DMS 273 (cell line): ENCODE data around the gene PPDPF.
A peak's percentile ranks its signal among the peaks of the same experiment; 100 is the strongest.

ENCODE experiments used
- DNase-seq: peaks from one replicate; lab custom pipeline; 2025; ENCODE audit not compliant: unreplicated experiment; lab: John Stamatoyannopoulos, UW

Gene PPDPF

DNA sequence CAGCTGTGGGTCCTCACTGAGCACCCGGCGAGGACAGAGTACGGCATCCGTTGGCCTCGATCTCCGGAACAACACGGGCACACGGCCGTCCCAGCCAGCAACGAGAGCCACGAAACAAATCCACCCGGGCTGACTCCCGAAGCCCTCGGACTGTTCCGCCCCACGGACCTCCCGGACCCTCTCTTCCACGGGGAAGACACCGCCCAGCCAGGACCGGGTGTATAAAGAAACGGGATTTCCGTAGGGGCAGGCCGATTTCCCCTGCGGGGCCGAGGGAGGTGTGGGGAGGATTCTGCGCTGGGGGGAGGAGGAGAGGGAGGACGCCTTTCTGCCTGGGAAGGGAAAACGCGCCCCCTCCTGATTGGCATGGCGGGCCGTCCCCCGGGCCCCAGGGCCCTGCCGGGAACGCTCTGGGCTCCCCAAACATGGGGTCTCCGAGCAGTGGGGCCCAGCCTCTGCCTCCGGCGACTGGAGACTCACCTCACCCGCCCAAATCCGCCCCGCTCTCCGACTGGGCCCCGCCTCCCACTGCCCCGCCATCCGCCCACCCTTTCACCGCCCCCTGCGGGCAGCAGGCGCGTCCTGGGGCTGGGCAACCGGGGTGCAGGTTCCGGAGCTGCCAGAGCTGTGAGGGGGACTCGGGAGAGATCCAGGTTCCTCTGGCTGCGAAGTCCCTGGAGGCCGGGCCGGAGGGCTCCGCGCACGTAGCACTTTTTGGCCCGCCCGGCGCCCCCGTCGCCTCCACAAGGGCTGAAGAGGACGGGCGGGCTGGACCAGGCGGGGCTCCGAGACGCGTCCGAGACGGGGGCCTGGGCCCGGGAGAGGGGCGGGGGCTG lies 679 bp upstream of the PPDPF start:
- DNase-seq: peak; percentile 82

DNA sequence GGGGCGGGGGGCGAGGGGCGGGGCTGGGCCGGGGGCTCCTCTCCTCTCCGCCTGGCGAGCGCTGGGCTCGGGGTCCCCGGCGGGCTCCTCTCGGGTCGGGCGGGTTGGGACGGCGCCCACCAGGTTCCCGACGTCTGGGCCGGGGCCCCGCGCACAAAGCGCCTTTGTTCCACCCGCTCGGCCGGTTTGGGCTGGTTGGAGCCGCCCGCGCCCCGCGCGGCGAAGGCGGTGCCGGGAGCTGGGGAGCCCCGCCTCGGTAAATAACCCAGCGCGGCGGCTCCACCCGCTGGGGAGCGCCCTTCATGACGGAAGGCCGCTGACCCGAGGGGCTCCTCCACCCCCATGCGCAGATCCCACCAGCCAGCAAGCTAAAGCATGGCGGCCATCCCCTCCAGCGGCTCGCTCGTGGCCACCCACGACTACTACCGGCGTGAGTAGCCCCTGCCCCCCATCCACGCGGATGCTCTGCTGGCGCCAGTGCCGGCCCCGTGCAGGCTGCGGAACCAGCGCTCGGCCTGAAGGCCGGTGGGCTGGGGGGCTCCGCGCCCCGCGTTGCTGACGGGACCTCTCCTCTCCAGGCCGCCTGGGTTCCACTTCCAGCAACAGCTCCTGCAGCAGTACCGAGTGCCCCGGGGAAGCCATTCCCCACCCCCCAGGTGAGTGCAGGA lies 503 bp downstream of the PPDPF start:
- DNase-seq: peak; percentile 86

DNA sequence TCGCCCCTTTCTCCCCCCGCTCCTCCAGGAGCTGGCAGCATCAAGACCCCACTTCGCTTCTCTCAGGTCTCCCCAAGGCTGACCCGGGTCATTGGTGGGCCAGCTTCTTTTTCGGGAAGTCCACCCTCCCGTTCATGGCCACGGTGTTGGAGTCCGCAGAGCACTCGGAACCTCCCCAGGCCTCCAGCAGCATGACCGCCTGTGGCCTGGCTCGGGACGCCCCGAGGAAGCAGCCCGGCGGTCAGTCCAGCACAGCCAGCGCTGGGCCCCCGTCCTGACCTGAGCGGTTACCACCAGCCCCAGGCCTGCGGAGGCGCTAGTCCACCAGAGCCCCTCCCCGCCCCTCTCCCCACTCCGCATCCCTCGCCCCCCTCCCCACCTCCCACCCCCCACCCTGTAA lies 1.0 kb downstream of the PPDPF start:
- no peak for DNase-seq

DNA sequence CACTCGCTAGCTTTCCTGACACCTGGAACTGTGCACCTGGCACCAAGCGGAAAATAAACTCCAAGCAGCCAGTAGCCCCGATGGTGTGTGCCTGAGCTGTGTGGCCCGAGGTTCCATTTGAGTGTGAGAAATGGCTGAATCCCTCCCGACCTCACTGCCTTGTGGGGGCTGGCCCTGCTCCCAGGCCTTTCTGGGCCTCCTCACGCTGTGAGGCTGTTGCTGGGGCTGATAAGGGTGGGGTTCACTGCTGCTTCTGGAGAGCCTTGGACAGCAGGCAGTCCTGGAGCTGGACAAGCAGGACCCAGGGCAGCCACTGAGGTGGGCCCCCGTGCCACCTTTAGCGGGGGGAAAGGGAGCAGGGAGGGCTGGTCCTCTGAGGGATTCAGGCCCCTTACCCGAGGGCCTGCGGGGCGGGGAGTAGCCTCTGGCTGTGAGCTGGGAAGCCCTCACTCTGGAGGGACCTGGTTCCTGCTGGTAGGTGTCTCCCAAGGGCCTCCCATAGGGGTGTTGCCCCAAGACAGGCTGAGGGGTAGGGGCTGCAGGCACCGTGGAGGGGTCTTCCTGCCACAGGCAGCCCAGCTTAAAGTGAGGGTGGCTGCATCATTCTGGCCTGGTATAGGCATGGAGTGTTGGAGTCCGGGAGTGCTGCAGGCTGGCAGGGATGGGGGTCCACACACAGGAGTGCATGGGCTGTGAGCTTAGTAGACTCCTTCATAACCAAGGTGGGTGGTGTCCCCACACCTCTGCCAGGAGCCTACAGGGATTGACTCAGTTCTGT lies 1.7 kb downstream of the PPDPF start:
- no peak for DNase-seq

DNA sequence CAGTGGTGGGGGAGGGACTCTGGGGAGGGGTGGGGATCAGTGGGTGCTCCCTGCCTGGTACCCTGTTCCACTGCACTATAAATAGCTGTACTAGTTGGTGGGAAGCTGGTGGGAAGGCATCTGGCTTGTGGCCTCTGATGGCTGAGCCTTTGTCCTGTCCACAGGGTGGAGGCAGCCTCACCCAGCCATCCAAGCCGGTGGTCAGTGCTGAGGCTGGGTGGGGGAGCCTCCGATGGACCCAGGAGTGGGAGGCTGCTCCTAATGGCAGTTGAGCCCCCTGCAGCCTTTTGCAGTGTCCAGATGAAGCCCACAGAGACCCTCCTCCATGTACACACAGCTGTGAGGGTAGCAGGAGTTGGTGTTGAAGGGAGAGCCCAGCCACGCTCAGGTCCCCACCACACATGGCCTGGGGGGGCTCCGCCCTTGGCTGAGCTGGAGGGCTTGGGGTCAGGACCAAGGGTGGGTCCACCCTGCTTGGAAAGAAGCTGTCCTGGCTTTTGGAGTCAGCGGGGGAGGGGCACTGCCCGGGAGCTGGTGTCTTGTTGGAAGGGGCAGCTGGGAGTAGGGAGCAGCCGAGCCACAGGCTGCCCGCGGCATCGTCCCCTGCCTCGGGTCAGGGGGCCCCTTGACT lies 2.5 kb downstream of the PPDPF start:
- no peak for DNase-seq

DNA sequence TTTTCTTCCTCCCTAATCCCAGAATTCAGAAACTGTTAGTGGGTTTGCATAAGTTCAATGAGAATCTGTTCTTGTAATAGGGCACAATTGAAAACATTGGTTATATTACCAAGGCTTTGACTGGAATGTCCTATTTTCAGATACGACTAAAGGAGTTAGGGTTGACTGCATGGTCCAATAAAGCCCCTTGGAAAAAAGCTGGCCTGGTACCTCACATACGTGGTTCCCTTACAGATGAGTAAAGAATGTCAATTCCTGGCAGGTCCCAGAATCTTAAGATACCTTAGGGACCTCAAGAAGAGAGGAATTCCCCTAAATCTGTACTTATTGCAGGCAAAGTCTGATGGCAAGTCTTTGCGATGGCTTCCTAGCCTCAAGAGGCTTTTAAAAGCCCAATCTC lies 4.6 kb downstream of the PPDPF start:
- no peak for DNase-seq

DNA sequence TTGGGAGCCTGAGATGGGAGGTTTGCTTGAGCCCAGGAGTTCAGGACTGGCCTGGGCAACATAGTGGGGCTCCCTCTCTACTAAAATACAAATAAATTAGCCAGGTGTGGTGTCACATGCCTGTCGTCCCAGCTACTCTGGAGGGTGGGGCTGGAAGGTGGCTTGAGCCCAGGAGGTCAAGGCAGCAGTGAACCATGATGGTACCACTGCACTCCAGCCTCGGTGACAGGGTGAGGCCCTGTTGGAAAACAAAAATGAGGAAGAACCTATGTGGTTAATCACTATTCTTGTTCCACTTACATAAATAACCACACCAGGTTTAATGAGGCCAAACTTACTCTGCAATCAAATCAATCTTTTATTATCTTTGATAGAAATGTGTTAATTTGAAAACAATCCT lies 5.4 kb downstream of the PPDPF start:
- DNase-seq: no peak

DNA sequence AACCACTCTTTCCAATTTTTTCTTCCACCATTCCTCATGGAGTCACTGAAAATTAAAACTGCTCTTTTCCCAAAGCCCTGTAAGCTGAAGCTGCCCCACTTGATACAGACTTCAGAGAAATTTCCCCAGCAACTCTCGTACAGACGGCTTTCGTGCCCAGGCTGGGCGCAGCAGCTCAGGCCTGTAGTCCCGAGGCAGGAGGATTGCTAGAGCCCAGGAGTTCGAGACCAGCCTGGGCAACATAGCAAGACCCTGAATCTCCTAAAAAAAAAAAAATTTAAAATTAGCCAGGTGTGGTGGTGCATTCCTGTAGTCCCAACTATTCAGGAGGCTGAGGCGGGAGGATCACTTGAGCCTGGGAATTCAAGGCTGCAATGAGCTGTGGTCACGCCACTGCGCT lies 6.6 kb downstream of the PPDPF start:
- DNase-seq: no peak

DNA sequence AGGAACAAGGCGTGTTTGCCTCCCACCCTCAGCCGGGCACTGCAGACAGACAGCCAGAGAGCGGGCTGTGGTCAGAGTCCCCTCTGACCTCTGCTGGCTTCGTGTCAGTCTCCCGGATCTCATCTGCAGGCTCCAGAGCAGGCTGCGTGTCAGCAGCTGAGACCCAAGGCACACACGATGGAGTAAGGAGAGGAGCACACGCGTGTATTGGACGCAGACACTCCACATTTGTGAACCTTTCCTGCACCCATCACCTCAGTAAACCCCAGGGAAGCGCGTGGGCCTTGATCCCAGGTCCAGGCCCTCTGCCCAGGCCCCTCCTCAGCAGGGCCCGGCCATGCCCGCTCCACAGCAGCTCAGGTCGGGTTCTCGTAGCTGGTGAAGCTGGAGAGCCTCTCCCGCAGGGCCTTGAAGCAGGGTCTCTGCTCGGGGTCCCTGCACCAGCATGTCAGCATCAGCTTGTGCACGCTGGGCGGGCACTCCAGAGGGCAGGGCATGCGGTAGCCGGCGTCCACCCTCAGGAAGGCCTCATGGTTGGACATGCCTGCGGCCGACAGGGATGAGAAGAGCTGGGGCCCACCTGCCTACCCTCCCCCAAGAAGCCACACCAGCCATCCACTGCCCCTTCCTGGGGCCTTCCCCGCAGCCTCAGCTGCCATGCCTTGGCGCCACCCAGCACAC lies 8.8 kb downstream of the PPDPF start:
- no peak for DNase-seq

DNA sequence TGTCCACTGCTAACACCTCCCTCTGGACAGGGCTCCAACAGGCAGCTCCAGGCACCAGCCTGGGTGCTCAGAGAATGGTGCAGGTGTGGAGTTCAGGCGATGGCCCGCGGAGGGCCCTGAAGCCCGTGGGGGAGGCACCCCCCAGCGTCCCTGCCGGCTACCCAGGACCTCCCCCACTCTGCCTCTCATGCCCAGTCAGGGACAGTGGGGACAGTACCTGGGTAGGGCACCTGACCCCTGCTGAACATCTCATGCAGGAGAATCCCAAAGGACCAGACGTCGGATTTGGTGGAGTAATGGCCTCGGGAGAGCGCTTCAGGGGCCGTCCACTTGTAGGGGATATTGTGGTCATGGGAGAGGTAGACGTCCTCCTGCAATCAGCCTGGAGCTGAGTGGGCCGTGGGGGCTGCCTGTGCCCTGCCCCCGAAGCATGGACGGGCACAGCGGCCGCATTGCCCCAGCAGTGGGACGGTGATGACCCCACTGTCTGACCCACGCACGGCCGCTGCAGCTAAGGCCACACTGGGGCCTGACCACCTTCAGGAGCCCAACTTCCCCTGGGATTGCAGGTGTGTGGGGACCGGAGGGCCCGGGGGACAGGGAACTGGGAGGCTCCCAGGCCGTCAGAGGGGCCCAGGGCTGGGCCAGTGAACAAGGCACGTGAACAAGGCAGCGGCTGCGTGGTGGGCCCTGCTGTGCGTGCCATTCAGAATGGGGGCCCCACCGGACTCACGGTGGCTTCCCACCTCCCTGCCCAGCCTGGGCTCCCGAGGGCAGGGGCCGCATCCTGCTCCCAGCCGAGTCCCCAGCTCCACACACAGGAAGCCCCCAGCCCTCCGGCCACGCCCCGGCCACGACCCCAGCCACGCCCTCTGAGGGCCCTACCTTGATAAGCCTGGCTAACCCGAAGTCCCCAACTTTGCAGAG lies 9.6 kb downstream of the PPDPF start:
- DNase-seq: no peak

DNA sequence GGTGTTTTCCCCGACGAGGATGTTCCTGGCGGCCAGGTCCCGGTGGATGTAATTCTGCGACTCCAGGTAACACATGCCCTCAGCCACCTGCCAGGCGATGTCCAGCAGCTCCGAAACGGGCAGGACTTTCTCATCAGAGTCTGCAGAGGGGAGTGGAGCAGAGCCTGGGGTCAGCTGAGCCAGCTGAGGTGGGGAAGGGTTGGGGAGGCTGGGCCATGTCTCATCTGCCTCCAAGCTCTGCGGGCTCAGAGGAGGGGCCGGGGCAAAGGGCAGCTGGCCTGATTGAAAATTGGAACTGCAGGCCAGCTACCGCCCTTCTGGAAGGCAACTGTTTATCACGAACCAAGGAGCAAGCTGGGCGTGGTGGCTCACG lies 10.2 kb downstream of the PPDPF start:
- no peak for DNase-seq

DNA sequence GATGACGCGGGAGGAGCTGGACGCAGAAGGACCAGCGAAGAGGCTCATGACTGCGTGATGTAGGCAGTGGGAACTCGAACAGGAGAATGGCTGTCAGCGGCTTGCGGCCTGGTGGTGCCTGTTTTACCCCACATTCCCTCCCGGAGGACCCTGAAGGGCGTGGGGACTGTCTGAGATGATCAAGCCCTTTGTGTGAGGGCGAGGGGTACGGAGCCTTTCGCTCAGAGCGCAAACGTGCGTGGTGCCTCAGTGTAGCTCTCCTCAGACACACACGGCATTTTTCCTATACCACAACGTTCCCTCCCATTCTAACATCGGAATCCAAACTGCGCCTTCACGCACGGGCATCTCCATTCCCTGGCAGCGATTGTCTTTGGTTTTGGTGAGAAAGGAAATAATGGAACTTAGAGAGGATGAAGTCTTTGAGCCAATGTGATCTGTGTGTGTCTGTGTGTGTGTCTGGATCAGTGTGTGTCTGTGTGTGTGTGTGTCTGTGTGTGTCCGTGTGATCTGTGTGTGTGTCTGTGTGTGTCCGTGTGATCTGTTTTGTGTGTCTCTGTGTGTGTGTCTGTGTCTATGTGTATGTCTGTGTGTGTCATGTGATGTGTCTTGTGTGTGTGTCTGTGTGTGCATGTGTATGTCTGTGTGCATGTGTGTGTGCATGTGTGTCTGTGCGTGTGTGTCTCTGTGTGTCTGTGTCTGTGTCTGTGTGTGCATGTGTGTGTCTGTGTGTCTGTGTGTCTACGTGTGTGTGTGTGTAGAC lies 11.3 kb downstream of the PPDPF start:
- no peak for DNase-seq

DNA sequence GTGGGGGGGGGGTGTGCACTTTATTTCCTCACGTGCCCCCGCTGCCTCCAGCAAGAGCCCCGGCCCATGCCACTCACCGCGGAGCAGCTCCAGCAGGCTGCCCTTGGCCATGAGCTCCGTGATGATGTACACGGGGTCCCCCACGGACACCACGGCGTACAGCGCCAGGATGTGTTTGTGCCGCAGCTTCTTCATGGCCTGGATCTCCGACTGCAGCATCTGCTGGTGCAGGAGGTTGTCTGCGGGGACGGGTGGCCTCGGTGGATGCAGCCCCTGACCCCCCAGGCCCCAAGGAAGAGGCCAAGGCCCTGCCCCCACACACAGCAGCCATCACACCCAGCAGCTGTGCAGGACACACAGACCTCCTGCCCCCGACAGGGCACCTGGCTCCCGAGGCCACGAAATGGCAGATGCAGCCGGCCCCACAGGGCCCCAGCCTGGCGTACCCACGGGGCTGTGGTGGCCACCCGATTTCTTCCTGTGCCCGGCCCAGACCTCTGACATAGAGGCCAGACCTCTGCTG lies 11.9 kb downstream of the PPDPF start:
- DNase-seq: no peak

DNA sequence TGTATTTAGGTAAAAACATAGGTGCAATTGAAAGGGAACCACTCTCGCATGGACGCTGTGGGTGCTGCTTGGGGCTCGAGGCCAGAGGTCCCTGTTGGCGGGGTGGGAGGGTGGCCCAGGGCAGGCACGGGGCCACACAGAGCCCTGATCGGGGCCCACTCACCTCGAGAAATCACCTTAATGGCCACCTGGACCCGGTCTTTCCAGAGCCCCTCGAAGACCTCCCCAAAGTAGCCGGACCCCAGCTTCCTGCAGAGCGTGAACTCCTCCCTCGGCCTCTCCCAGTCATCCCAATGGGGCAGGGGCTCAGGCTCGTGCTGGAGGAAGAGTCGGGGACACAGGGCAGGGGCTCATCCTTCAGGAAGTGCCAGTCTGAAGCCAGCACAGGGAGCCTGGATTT lies 12.8 kb downstream of the PPDPF start:
- no peak for DNase-seq

DNA sequence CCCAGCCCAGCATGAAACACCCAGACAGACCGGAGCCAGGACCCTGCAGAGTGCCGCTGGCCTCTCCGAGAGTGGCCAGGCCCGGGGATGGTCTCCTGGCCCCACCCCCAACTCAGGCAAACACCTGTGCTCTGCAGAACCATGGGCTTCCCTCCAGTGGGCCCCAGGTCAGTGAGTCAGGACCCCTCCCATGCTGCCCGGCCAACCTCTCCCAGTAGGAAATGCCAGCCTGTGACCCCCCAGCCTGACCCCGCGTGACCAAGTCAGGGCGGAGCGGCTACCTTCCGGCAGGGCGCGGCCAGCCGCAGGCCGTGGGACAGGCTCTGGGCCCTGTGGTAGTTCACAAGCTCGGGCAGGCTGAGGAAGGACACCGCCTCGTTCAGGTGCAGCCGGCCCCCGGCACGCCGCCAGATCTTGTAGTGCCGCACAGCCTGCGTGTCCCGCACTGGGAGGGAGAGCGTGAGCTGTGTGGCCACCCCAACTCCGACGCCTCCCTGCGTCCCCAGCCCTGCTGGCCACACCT lies 13.4 kb downstream of the PPDPF start:
- no peak for DNase-seq

DNA sequence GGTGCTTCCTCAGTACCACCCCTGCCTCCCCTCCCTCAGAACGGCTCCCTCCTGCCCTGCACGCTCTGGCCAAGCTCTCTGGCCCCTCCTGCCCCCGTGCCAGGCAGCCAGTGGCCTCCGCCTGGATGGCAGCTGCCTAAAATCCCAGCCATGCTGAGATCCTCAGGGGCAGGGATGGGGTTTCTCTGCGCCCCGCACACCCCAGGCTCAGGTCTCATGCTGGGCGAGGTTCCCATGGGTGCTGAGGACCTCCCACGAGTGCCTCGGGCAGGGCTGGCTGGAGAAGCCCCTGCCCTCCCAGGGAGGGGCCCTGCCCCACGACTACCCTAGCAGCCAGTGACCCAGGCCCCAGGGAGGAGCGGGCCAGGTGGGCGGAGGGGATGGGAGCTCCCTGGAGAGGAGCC lies 13.9 kb downstream of the PPDPF start:
- DNase-seq: no peak

DNA sequence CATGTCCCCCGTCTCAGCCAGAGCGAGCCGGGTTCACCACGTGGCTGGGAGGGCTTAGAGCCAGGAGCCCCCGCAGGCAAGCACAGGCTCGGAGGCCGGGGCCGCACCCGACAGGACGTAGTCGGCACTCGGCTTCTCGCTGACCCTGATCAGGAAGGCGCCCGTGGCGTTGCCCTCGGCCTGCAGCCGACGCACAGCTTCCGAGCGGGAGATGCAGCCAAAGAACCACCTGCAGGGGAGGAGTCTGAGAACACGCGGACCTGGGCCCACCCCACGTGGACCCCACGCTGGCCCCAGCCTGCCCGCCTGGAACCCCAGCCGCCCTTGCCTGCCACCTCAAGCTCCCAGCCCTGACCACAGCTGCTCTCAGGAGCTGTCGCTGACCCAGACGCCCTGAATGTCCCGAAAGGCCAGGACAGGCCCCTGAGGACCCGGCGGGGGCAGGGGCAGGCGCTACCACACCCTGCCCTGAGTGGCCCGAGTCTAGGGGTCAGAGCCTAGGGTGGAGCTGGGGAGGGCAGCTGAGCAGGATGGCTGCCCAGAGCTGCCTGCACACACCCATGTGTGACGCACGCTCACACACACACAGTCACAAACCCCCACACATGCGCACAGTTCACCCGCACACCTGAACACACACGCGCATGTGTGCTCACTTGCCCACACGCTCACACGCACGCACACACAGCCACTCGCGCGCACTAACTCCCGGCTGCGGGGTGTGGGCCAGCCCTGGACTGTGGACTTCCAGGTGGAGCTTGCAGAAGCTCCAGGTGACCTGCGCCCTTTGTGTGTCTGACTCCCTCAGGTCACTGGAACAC lies 14.5 kb downstream of the PPDPF start:
- DNase-seq: no peak
